Epithelial cell of proximal tubule (primary cell): Measurements from ENCODE around the gene RPRML. TPM values are rescaled to one million over a fixed set of nuclear protein-coding genes. Genes with fewer than 3 reads are reported as not detected.

Experiments
- DNase-seq: peaks from one replicate; pipeline ENCODE4 v3.0.0-alpha.2; 2011; ENCODE audit warnings: low read depth
- H3K4me3 ChIP-seq: 2 replicates; pipeline ENCODE4 v1.5.1; 2011; ENCODE audit warnings: low read depth, mild to moderate bottlenecking, low read length
- CTCF ChIP-seq: conservative IDR thresholded peaks from 2 replicates; pipeline ENCODE4 v1.5.1; 2012; ENCODE audit warnings: low read depth, mild to moderate bottlenecking, low read length
- total RNA-seq: library from RNA; depleted of rRNA; stranded (reverse); fragments of >200 nt; gene quantifications from 2 replicates; pipeline ENCODE4 v1.2.3, GENCODE V29; 2015

Gene RPRML
- total RNA-seq, 1 donor from 2014 or later: not detected

GRCh38 chr17:46975287-46975686 is 3.8 kb downstream of the RPRML start:
- H3K4me3 ChIP-seq: no peak overlapping the region
- TF ChIP-seq CTCF: no peak
- no peak for DNase-seq

- DNase-seq: no peak
- H3K4me3 ChIP-seq: no peak overlapping the region
- TF ChIP-seq CTCF: no peak
Observed at GRCh38 chr17:46974086-46974485, 5.0 kb downstream of the RPRML start.

GRCh38 chr17:46972346-46972745 is 6.7 kb downstream of the RPRML start:
- H3K4me3 ChIP-seq: no peak overlapping the region
- TF ChIP-seq CTCF: no peak
- no peak for DNase-seq

GRCh38 chr17:46971647-46972300 is 7.3 kb downstream of the RPRML start:
- no peak overlapping the region for H3K4me3 ChIP-seq
- no peak for TF ChIP-seq CTCF
- DNase-seq: no peak

- TF ChIP-seq CTCF: no peak
- no peak overlapping the region for H3K4me3 ChIP-seq
- DNase-seq: no peak
Observed at GRCh38 chr17:46968896-46969295, 10.2 kb downstream of the RPRML start.

- no peak for DNase-seq
- no peak for TF ChIP-seq CTCF
- H3K4me3 ChIP-seq: no peak overlapping the region
Observed at GRCh38 chr17:46968224-46968834, 10.7 kb downstream of the RPRML start.
